Measurements from ENCODE around the gene IL7R. TPM values are rescaled to one million over a fixed set of nuclear protein-coding genes. Genes with fewer than 3 reads are reported as not detected.
A peak's percentile ranks its signal among the peaks of the same experiment; 100 is the strongest.
"Not testable (repeated sequence)": the region's sequence is repeated elsewhere in the genome, so short reads cannot be mapped to it uniquely, and the experiment has no call there.

IL7R gene
- total RNA-seq, 4 donors from 2014 or later, result 36.8 to 101 (median 59.4) TPM

DNA sequence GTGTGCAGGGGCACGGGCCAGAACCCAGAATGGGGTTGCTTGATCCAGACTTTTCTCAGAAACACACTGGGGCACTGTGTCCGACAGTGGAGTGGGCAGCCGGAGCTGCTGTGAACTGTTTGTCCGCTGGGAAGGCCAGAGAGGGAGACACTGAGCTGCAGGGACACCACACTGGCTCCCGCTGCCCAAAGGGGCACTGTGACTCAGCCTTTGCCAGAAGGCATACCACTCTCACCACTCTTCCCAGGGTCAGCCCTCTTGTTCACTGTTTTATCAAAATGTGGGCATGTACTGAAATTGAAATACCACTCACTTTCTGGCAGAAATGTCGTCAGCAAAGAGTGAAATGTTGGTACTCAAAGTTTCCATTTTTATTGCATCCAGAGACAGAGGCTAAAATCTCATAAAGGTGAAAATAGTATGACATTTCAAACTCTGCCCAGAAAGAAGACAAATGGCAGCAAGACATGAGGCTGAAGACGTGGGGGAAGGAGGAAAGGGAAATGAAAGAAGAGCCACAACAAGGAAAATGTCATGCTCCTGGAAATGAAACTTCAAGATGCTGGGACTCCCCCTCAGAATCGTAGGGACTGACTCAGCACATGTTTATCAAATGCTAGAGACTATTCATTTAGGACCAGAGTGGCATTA is 4.5 kb upstream of the IL7R start:
- Histone ChIP-seq H3K27me3 (no peaks in the 10 kb centered on the region), H3K9me3 (no peaks in the 10 kb centered on the region), H3K36me3 (no peaks in the 10 kb centered on the region), H3K27ac (peak overlapping the region; percentile 54 to 74 (median 66)), H3K4me1 (peaks cover 0 to 8% (median 0%) of the 10 kb centered on the region in 4 donors), H3K4me3 (no peak overlapping the region)
- TF ChIP-seq POLR2A (IDR thresholded peaks at IDR 0.05), result no peak
- TF ChIP-seq, protein P1, sequence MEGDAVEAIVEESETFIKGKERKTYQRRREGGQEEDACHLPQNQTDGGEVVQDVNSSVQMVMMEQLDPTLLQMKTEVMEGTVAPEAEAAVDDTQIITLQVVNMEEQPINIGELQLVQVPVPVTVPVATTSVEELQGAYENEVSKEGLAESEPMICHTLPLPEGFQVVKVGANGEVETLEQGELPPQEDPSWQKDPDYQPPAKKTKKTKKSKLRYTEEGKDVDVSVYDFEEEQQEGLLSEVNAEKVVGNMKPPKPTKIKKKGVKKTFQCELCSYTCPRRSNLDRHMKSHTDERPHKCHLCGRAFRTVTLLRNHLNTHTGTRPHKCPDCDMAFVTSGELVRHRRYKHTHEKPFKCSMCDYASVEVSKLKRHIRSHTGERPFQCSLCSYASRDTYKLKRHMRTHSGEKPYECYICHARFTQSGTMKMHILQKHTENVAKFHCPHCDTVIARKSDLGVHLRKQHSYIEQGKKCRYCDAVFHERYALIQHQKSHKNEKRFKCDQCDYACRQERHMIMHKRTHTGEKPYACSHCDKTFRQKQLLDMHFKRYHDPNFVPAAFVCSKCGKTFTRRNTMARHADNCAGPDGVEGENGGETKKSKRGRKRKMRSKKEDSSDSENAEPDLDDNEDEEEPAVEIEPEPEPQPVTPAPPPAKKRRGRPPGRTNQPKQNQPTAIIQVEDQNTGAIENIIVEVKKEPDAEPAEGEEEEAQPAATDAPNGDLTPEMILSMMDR (IDR thresholded peaks at IDR 0.05), result no peak
- DNase-seq, result no peak

DNA sequence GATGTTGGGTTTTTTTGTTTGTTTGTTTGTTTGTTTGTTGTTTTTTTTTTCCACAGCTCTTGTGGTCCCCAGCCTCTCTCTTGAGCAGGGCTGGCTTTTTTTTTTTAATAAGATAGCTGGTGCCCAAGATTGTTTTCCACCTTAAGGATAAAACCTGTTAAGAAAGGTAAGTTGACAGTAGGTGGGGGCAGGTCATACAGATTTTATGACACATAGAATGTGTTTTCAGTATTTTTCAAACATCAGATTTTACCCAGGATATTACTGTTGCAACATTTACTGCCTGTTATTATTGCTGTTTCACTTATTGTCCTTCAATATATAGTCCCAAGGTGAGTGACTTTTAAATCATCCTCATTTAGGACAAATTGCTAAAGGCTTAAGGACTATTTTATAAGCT is 3.9 kb upstream of the IL7R start:
- Histone ChIP-seq H3K36me3 (no peaks in the 10 kb centered on the region), H3K9me3 (no peaks in the 10 kb centered on the region), H3K27ac (peak overlapping the region; percentile 54 to 74 (median 66)), H3K4me3 (no peak overlapping the region), H3K27me3 (no peaks in the 10 kb centered on the region), H3K4me1 (peaks cover 0 to 8% (median 0%) of the 10 kb centered on the region in 4 donors)
- DNase-seq, result no peak
- TF ChIP-seq, protein P1 (IDR thresholded peaks at IDR 0.05), result no peak
- no peak for TF ChIP-seq POLR2A (IDR thresholded peaks at IDR 0.05)

DNA sequence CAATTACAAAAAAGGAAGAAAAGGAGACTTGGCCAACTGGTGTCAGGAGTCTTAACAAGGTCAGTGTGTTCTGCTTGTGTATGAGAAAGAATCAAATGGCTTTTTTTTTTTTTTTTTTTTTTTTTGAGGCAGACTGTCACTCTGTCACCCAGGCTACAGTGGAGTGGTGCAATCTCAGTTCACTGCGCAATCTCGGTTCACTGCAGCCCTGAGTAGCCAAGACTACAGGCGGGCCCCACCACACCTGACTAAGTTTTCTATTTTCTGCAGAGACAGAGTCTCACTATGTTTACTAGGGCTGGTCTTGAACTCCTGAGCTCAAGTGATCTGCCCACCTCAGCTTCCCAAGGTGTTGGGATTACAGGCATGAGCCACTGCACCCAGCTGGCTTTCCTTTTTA is 3.1 kb upstream of the IL7R start:
- DNase-seq, result peak in 2 of 3 donors; percentile 51 to 77
- TF ChIP-seq, protein P1 (IDR thresholded peaks at IDR 0.05), result no peak
- peak in 1 of 2 donors; percentile 2 for TF ChIP-seq POLR2A (IDR thresholded peaks at IDR 0.05)
- peaks cover 0 to 8% (median 0%) of the 10 kb centered on the region in 4 donors for H3K4me1 ChIP-seq
- H3K27ac ChIP-seq, result peak overlapping the region; percentile 68 to 85 (median 75)
- no peaks in the 10 kb centered on the region for H3K9me3 ChIP-seq
- H3K4me3 ChIP-seq, result peak overlapping the region in 1 of 4 donors; percentile 10
- H3K36me3 ChIP-seq, result no peaks in the 10 kb centered on the region
- H3K27me3 ChIP-seq, result no peaks in the 10 kb centered on the region

DNA sequence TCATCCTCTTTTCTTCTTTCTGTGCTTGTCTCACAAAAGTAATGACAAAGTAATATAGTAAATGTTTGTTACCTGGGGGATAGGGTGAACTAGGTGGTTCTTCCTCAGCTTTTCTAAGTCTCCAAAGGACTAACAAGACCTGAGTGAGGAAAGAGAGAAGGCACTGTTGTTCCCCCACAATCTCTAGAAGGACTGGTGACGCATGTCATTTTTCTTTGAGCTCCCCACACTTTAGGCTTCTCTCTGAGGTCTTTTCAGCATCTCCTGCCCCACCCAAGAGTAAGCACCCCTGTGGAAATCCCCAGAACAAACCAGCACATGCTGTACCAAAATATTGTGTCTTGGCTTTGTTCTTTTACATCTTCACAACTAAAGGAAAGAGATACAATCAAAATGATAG is 2.4 kb upstream of the IL7R start:
- H3K4me3 ChIP-seq, result peak overlapping the region in 1 of 4 donors; percentile 10
- peak in 1 of 2 donors; percentile 30 for TF ChIP-seq POLR2A (IDR thresholded peaks at IDR 0.05)
- TF ChIP-seq, protein P1 (IDR thresholded peaks at IDR 0.05), result no peak
- DNase-seq, result peak in 2 of 3 donors; percentile 51 to 74
- peak overlapping the region; percentile 68 to 85 (median 75) for H3K27ac ChIP-seq
- H3K36me3 ChIP-seq, result no peaks in the 10 kb centered on the region
- H3K27me3 ChIP-seq, result no peaks in the 10 kb centered on the region
- no peaks in the 10 kb centered on the region for H3K9me3 ChIP-seq
- peaks cover 0 to 8% (median 0%) of the 10 kb centered on the region in 4 donors for H3K4me1 ChIP-seq

DNA sequence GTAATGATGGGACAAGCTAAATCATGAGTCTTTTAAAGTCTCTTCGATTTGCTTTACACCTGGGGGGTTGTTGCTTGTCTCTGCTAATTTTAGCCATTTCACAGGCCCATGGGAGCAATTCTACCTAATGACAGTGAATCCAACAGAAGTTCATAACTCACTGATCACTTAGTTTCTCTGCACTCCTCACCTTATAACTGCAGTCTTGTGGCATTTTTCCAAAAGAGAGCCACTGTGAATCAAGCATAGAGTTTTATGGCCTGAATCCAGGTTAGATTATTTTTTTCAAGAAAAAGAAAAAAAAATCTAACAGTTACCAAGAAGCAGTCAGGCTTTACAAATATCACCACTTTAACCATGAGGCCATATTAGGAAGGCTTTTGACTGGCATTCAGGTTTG is 1.5 kb upstream of the IL7R start:
- Histone ChIP-seq H3K9me3 (no peaks in the 10 kb centered on the region), H3K27ac (peak overlapping the region; percentile 65 to 81 (median 68)), H3K4me3 (no peak overlapping the region), H3K4me1 (peaks cover 0 to 8% (median 0%) of the 10 kb centered on the region in 4 donors), H3K36me3 (no peaks in the 10 kb centered on the region), H3K27me3 (no peaks in the 10 kb centered on the region)
- no peak for DNase-seq
- TF ChIP-seq, protein P1 (IDR thresholded peaks at IDR 0.05), result no peak
- no peak for TF ChIP-seq POLR2A (IDR thresholded peaks at IDR 0.05)

DNA sequence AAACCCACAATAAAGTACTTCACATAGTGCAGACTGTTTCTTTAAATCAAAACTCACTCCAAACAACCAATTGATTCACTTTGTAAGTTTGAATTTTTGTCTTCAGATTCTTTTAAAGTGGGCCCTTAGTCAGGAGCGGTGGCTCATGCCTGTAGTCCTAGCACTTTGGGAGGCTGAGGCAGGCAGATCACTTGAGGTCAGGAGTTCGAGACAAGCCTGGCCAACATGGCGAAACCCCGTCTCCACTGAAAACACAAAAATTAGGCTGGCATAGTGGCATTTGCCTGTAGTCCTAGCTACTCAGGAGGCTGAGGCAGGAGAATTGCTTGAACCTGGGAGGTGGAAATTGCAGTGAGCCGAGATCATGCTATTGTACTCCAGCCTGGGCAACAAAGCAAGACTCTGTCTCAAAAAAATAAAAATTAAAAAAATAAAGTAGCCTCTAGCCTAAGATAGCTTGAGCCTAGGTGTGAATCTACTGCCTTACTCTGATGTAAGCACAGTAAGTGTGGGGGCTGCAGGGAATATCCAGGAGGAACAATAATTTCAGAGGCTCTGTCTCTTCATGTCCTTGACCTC is 416 bp upstream of the IL7R start:
- not testable (repeated sequence) for H3K9me3 ChIP-seq, H3K36me3 ChIP-seq, H3K4me1 ChIP-seq, H3K27me3 ChIP-seq, DNase-seq
- peak overlapping the region; percentile 65 to 81 (median 68) for H3K27ac ChIP-seq
- H3K4me3 ChIP-seq, result peak overlapping the region; percentile 1 to 38 (median 26)
